Smooth muscle cell (in vitro differentiated cells): ENCODE measurements around the gene PTPRM. TPM values are rescaled to one million over a fixed set of nuclear protein-coding genes. Genes with fewer than 3 reads are reported as not detected.

ENCODE experiments used
- DNase-seq: peaks from one replicate; lab custom pipeline; 2025; ENCODE audit not compliant: unreplicated experiment; lab: John Stamatoyannopoulos, UW
- H2AFZ ChIP-seq: fragments of 200-600 bp; sonication (generic); 2 replicates; pipeline ENCODE4 v1.6.0; 2016; ENCODE audit warnings: antibody characterized with exemption, low read depth, mild to moderate bottlenecking
- H3F3A ChIP-seq: fragments of 200-600 bp; sonication (generic); 2 replicates; pipeline ENCODE4 v1.6.0; 2017; ENCODE audit warnings: antibody characterized with exemption, low read depth
- H3K27ac ChIP-seq: fragments of 200-600 bp; sonication (generic); 2 replicates; pipeline ENCODE4 v1.5.1; 2016; ENCODE audit warnings: low read depth, mild to moderate bottlenecking
- H3K27me3 ChIP-seq: fragments of 200-600 bp; sonication (generic); 2 replicates; pipeline ENCODE4 v1.6.1; 2016; ENCODE audit warnings: low read depth, mild to moderate bottlenecking
- H3K36me3 ChIP-seq: fragments of 200-600 bp; sonication (generic); 2 replicates; pipeline ENCODE4 v1.5.1; 2016; ENCODE audit warnings: low read depth
- H3K4me1 ChIP-seq: fragments of 200-600 bp; sonication (generic); 2 replicates; pipeline ENCODE4 v1.5.1; 2016; ENCODE audit warnings: low read depth
- H3K4me2 ChIP-seq: fragments of 200-600 bp; sonication (generic); 2 replicates; pipeline ENCODE4 v1.6.0; 2016; ENCODE audit warnings: mild to moderate bottlenecking
- H3K4me3 ChIP-seq: fragments of 200-600 bp; sonication (generic); 2 replicates; pipeline ENCODE4 v1.5.1; 2016; ENCODE audit warnings: mild to moderate bottlenecking
- H3K79me2 ChIP-seq: fragments of 200-600 bp; sonication (generic); 2 replicates; pipeline ENCODE4 v1.6.0; 2016; ENCODE audit warnings: low read depth, mild to moderate bottlenecking
- H3K9ac ChIP-seq: fragments of 200-600 bp; sonication (generic); 2 replicates; pipeline ENCODE4 v1.6.0; 2016; ENCODE audit warnings: low read depth
- H3K9me3 ChIP-seq: fragments of 200-600 bp; sonication (generic); replicated peaks from 2 replicates; pipeline ENCODE4 v1.5.1; 2016; ENCODE audit warnings: low read depth
- H4K20me1 ChIP-seq: fragments of 200-600 bp; sonication (generic); 2 replicates; pipeline ENCODE4 v1.6.0; 2016; ENCODE audit warnings: low read depth
- WGBS: methylation state at CpG from one replicate; pipeline ENCODE4 v1.1.7; 2016; ENCODE audit warnings: low lambda C conversion rate; 5-methylcytosine and 5-hydroxymethylcytosine counted together
- polyA plus RNA-seq: library from polyadenylated mRNA; unstranded; fragments of >200 nt; fragmentation: Nextera tagmentation; extraction: Ambion mirVana; gene quantifications from 2 replicates; pipeline ENCODE4 v1.2.1, GENCODE V29; 2016
- total RNA-seq: library from RNA; depleted of rRNA; stranded (reverse); fragments of >200 nt; gene quantifications from 2 replicates; pipeline ENCODE4 v1.2.3, GENCODE V29; 2014
- TF ChIP-seq, protein P1 (sequence below): fragments of 200-600 bp; sonication (generic); IDR thresholded peaks from 2 replicates; pipeline ENCODE4 v1.5.1; 2017; ENCODE audit warnings: borderline replicate concordance, mild to moderate bottlenecking, antibody characterized with exemption; ENCODE audit not compliant: insufficient read depth, poor library complexity, severe bottlenecking

The PTPRM gene
- total and polyA plus RNA-seq, 2 experiments from 2014 or later: 57.5 to 115 TPM

GRCh38 chr18:8063733-8064132, 496.6 kb downstream of the PTPRM start:
- H3K79me2 ChIP-seq: no peaks in the 10 kb centered on the region
- H3K27ac ChIP-seq: peak overlapping the region; percentile 42
- peaks cover 5% of the 10 kb centered on the region for H3K4me1 ChIP-seq
- no peak overlapping the region for H2AFZ ChIP-seq
- DNase-seq: no peak
- no peaks in the 10 kb centered on the region for H3K36me3 ChIP-seq
- no peak overlapping the region for H3K9ac ChIP-seq
- H4K20me1 ChIP-seq: peaks cover 11% of the 10 kb centered on the region
- no peaks in the 10 kb centered on the region for H3F3A ChIP-seq
- H3K4me2 ChIP-seq: peak overlapping the region; percentile 85
- no peaks in the 10 kb centered on the region for H3K27me3 ChIP-seq
- peak overlapping the region; percentile 51 for H3K4me3 ChIP-seq
- TF ChIP-seq, protein P1, sequence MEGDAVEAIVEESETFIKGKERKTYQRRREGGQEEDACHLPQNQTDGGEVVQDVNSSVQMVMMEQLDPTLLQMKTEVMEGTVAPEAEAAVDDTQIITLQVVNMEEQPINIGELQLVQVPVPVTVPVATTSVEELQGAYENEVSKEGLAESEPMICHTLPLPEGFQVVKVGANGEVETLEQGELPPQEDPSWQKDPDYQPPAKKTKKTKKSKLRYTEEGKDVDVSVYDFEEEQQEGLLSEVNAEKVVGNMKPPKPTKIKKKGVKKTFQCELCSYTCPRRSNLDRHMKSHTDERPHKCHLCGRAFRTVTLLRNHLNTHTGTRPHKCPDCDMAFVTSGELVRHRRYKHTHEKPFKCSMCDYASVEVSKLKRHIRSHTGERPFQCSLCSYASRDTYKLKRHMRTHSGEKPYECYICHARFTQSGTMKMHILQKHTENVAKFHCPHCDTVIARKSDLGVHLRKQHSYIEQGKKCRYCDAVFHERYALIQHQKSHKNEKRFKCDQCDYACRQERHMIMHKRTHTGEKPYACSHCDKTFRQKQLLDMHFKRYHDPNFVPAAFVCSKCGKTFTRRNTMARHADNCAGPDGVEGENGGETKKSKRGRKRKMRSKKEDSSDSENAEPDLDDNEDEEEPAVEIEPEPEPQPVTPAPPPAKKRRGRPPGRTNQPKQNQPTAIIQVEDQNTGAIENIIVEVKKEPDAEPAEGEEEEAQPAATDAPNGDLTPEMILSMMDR: no peak
- H3K9me3 ChIP-seq: no peaks in the 10 kb centered on the region

DNA sequence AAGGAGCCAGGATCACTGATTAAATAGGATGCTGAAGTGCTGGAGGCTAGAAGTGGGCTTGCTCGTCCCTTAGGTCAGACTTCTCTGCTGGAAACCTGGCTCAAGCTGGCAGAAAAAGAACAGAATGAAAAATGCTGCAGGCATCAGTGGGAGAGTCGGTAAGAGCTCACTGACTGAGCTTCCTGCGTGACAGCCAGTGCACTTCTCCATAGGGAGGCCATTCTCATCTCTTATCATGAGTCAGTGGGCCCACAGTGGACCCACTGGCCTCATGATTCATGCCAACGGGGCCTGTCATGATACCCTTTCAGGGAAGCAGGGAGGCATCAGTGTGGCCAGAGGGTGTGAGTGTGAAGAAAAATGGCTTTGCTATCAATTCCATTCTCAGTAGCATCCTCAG, 498.2 kb downstream of the PTPRM start:
- TF ChIP-seq, protein P1: no peak
- Histone ChIP-seq H3K27me3 (no peaks in the 10 kb centered on the region), H3K4me1 (peaks cover 5% of the 10 kb centered on the region), H3K79me2 (no peaks in the 10 kb centered on the region), H3K4me3 (no peak overlapping the region), H3K4me2 (no peak overlapping the region), H2AFZ (no peak overlapping the region), H4K20me1 (peaks cover 11% of the 10 kb centered on the region), H3F3A (no peaks in the 10 kb centered on the region), H3K36me3 (no peaks in the 10 kb centered on the region), H3K9ac (no peak overlapping the region), H3K9me3 (no peaks in the 10 kb centered on the region), H3K27ac (no peak overlapping the region)
- 78% methylated on average over 4 of the region's 4 CpGs for WGBS
- DNase-seq: no peak

DNA sequence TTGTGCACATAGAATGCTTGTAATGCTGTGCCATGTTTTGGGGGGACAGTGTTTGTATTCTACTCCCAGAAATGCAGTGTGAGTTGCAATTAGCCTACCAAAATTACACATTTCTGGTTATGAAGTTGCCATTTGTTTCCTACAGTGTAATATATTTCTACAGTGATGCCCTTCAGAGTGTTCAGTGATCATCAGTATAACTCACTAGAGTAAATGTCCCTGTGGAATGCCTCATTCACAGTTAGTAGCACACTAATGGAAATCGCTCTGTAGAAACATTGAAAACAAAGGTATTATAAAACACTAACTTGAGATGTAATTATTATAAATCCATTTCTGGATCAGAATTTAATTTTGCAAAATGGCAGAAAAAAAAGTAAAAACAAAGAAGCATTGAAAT, 498.7 kb downstream of the PTPRM start:
- H3K27ac ChIP-seq: no peak overlapping the region
- 100% methylated on average over 1 of the region's 1 CpG for WGBS
- TF ChIP-seq, protein P1: no peak

GRCh38 chr18:8069708-8070107, 502.6 kb downstream of the PTPRM start:
- TF ChIP-seq, protein P1: no peak
- Histone ChIP-seq H3F3A (no peaks in the 10 kb centered on the region), H3K9me3 (no peaks in the 10 kb centered on the region), H3K4me3 (no peak overlapping the region), H3K9ac (no peak overlapping the region), H4K20me1 (peaks cover 11% of the 10 kb centered on the region), H3K79me2 (no peaks in the 10 kb centered on the region), H3K27ac (no peak overlapping the region), H3K4me2 (no peak overlapping the region), H3K4me1 (no peaks in the 10 kb centered on the region), H3K36me3 (peaks cover 8% of the 10 kb centered on the region), H2AFZ (no peak overlapping the region), H3K27me3 (no peaks in the 10 kb centered on the region)
- no peak for DNase-seq
- WGBS: 97% methylated on average over 8 of the region's 8 CpGs

More for the DNA sequence above, 498.7 kb downstream of the PTPRM start:
- H3F3A ChIP-seq: no peaks in the 10 kb centered on the region
- H3K4me1 ChIP-seq: peaks cover 5% of the 10 kb centered on the region
- H3K9ac ChIP-seq: no peak overlapping the region
- H3K36me3 ChIP-seq: peaks cover 5% of the 10 kb centered on the region
- DNase-seq: no peak
- no peaks in the 10 kb centered on the region for H3K9me3 ChIP-seq
- no peaks in the 10 kb centered on the region for H3K27me3 ChIP-seq
- no peak overlapping the region for H3K4me3 ChIP-seq
- no peaks in the 10 kb centered on the region for H3K79me2 ChIP-seq
- H2AFZ ChIP-seq: no peak overlapping the region
- H3K4me2 ChIP-seq: no peak overlapping the region
- peaks cover 11% of the 10 kb centered on the region for H4K20me1 ChIP-seq
